ENCODE measurements around the gene PTGR3.

Gene PTGR3

GRCh38 chr18:75169411-75169810 is 39.5 kb downstream of the PTGR3 start:
- no peak for DNase-seq (ENCODE audit: low spot score)

GRCh38 chr18:75168619-75169018 is 40.3 kb downstream of the PTGR3 start:
- DNase-seq (ENCODE audit: low spot score): no peak

GRCh38 chr18:75167759-75168618 is 41.0 kb downstream of the PTGR3 start:
- DNase-seq (ENCODE audit: low spot score): no peak

GRCh38 chr18:75167137-75167536 is 41.8 kb downstream of the PTGR3 start:
- DNase-seq (ENCODE audit: low spot score): no peak

GRCh38 chr18:75165926-75166325 is 43.0 kb downstream of the PTGR3 start:
- DNase-seq (ENCODE audit: low spot score): no peak

- DNase-seq (ENCODE audit: low spot score): no peak
Measured at GRCh38 chr18:75164479-75164878, 44.5 kb downstream of the PTGR3 start.

GRCh38 chr18:75163736-75164135 is 45.2 kb downstream of the PTGR3 start:
- DNase-seq (ENCODE audit: low spot score): no peak

GRCh38 chr18:75162978-75163377 is 46.0 kb downstream of the PTGR3 start:
- DNase-seq (ENCODE audit: low spot score): no peak

GRCh38 chr18:75162467-75162866 is 46.5 kb downstream of the PTGR3 start:
- DNase-seq (ENCODE audit: low spot score): no peak

- DNase-seq (ENCODE audit: low spot score): peak; percentile 35
Measured at GRCh38 chr18:75161256-75162028, 47.5 kb downstream of the PTGR3 start.

- no peak for DNase-seq (ENCODE audit: low spot score)
Measured at GRCh38 chr18:75160364-75160763, 48.6 kb downstream of the PTGR3 start.

GRCh38 chr18:75159646-75160356 is 49.1 kb downstream of the PTGR3 start:
- DNase-seq (ENCODE audit: low spot score): no peak

GRCh38 chr18:75159238-75159518 is 49.8 kb downstream of the PTGR3 start:
- DNase-seq (ENCODE audit: low spot score): no peak
